Measurements from ENCODE around the gene VCAN. TPM values are rescaled to one million over a fixed set of nuclear protein-coding genes. Genes with fewer than 3 reads are reported as not detected.
A peak's percentile ranks its signal among the peaks of the same experiment; 100 is the strongest.

VCAN gene
- total RNA-seq, 1 donor from 2014 or later, result 333 TPM

GRCh38 chr5:83530193-83530592, 58.6 kb downstream of the VCAN start:
- Histone ChIP-seq H3K27me3 (no peaks in the 10 kb centered on the region), H3K36me3 (peaks cover 0 to 13% of the 10 kb centered on the region in 2 donors), H3K27ac (no peak overlapping the region), H3K4me1 (no peaks in the 10 kb centered on the region), H3K4me3 (no peak overlapping the region), H3K9me3 (no peaks in the 10 kb centered on the region)
- TF ChIP-seq, protein P1, sequence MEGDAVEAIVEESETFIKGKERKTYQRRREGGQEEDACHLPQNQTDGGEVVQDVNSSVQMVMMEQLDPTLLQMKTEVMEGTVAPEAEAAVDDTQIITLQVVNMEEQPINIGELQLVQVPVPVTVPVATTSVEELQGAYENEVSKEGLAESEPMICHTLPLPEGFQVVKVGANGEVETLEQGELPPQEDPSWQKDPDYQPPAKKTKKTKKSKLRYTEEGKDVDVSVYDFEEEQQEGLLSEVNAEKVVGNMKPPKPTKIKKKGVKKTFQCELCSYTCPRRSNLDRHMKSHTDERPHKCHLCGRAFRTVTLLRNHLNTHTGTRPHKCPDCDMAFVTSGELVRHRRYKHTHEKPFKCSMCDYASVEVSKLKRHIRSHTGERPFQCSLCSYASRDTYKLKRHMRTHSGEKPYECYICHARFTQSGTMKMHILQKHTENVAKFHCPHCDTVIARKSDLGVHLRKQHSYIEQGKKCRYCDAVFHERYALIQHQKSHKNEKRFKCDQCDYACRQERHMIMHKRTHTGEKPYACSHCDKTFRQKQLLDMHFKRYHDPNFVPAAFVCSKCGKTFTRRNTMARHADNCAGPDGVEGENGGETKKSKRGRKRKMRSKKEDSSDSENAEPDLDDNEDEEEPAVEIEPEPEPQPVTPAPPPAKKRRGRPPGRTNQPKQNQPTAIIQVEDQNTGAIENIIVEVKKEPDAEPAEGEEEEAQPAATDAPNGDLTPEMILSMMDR (IDR thresholded peaks at IDR 0.05), result no peak
- intact Hi-C loops (cut with DNase I), result no loop called here
- no peak for DNase-seq (ENCODE audit: low spot score in 2 of 2)

DNA sequence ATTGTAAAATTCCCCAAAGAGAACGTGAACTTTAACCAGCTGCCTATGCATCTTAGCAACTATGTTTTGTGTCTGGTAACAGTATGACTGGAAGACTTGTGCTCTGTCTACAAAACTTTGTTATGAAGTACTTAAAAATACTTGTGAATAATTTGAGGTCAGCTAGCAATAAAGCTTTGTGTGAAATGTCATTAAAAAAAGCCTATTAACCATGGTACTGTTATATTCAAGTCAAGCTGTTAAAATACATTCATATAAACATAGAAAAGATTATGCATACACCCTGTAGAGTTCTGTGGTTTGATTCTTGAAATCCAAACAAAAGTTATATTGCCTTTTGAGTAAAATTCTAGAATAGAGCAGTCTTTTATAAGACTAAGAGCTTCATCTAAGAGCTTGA, 60.1 kb downstream of the VCAN start:
- H3K9me3 ChIP-seq, result no peaks in the 10 kb centered on the region
- no peak overlapping the region for H3K27ac ChIP-seq
- no peak for DNase-seq (ENCODE audit: low spot score in 2 of 2)
- TF ChIP-seq, protein P1 (IDR thresholded peaks at IDR 0.05), result no peak
- no peak overlapping the region for H3K4me3 ChIP-seq
- no peaks in the 10 kb centered on the region for H3K27me3 ChIP-seq
- H3K4me1 ChIP-seq, result no peaks in the 10 kb centered on the region
- H3K36me3 ChIP-seq, result peaks cover 0 to 6% of the 10 kb centered on the region in 2 donors
- intact Hi-C loops (cut with DNase I), result no loop called here

- TF ChIP-seq, protein P1 (IDR thresholded peaks at IDR 0.05), result no peak
- DNase-seq (ENCODE audit: low spot score in 2 of 2), result no peak
- Histone ChIP-seq H3K27me3 (no peaks in the 10 kb centered on the region), H3K9me3 (no peaks in the 10 kb centered on the region), H3K27ac (no peak overlapping the region), H3K36me3 (peaks cover 20 to 27% of the 10 kb centered on the region in 2 donors), H3K4me1 (peaks cover 0 to 8% of the 10 kb centered on the region in 2 donors), H3K4me3 (no peak overlapping the region)
- intact Hi-C loops (cut with DNase I), result no loop called here
Observed at GRCh38 chr5:83538786-83539462, 67.4 kb downstream of the VCAN start.

- Histone ChIP-seq H3K27me3 (no peaks in the 10 kb centered on the region), H3K36me3 (peaks cover 20 to 27% of the 10 kb centered on the region in 2 donors), H3K9me3 (no peaks in the 10 kb centered on the region), H3K27ac (no peak overlapping the region), H3K4me3 (no peak overlapping the region), H3K4me1 (peaks cover 0 to 8% of the 10 kb centered on the region in 2 donors)
- intact Hi-C loops (cut with DNase I), result no loop called here
- DNase-seq (ENCODE audit: low spot score in 2 of 2), result no peak
- TF ChIP-seq, protein P1 (IDR thresholded peaks at IDR 0.05), result no peak
Observed at GRCh38 chr5:83539463-83539790, 67.9 kb downstream of the VCAN start.

GRCh38 chr5:83540105-83540504, 68.6 kb downstream of the VCAN start:
- Histone ChIP-seq H3K36me3 (peaks cover 20 to 27% of the 10 kb centered on the region in 2 donors), H3K4me1 (peaks cover 0 to 8% of the 10 kb centered on the region in 2 donors), H3K4me3 (no peak overlapping the region), H3K9me3 (no peaks in the 10 kb centered on the region), H3K27ac (peak overlapping the region in 1 of 2 donors; percentile 22), H3K27me3 (no peaks in the 10 kb centered on the region)
- TF ChIP-seq, protein P1 (IDR thresholded peaks at IDR 0.05), result no peak
- intact Hi-C loops (cut with DNase I), result no loop called here
- DNase-seq (ENCODE audit: low spot score in 2 of 2), result no peak

Data from ascending aorta (tissue), 2 donors.